ENCODE data around the gene ACVRL1. TPM values are rescaled to one million over a fixed set of nuclear protein-coding genes. Genes with fewer than 3 reads are reported as not detected.
A peak's percentile ranks its signal among the peaks of the same experiment; 100 is the strongest.

Gene ACVRL1
- total and polyA plus RNA-seq, 4 donors, result 76.1 to 186 (median 115) TPM

DNA sequence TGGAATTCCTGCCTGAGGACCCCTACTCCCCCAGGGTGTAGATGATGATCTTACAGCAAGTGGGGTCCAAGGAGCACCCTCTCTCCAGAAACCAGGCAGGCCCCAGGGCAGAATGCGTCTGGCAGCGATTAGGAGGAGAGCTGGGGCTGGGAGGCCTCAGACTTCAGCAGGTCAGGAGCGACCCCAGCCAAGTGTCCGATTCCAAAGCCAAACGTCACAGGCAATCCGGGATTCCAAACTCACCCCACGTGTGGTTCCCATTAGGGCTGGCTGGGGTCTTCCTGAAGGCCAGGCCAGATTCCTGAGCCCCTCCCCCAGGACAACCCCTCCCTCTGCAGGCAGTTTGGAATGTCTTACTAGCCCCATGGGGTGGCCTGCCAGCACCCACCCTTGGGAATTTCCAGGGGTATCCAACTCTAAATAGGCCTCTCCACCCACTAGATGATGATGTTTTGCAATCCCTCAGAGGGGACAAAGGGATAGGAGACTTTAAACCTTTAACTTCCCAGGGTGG lies 41.5 kb upstream of the ACVRL1 start:
- peaks cover 0 to 3% (median 0%) of the 10 kb centered on the region in 3 donors for H3K27me3 ChIP-seq (ENCODE audit: control insufficient read depth in 3 of 3, insufficient read depth in 3 of 3, low read length in 2 of 3)
- no peaks in the 10 kb centered on the region for H3K36me3 ChIP-seq (ENCODE audit: control insufficient read depth in 4 of 4, insufficient read depth in 4 of 4, low read length in 4 of 4)
- no peak overlapping the region for H3K27ac ChIP-seq (ENCODE audit: low read depth in 1 of 2, low read length in 1 of 2)
- TF ChIP-seq, protein P1, sequence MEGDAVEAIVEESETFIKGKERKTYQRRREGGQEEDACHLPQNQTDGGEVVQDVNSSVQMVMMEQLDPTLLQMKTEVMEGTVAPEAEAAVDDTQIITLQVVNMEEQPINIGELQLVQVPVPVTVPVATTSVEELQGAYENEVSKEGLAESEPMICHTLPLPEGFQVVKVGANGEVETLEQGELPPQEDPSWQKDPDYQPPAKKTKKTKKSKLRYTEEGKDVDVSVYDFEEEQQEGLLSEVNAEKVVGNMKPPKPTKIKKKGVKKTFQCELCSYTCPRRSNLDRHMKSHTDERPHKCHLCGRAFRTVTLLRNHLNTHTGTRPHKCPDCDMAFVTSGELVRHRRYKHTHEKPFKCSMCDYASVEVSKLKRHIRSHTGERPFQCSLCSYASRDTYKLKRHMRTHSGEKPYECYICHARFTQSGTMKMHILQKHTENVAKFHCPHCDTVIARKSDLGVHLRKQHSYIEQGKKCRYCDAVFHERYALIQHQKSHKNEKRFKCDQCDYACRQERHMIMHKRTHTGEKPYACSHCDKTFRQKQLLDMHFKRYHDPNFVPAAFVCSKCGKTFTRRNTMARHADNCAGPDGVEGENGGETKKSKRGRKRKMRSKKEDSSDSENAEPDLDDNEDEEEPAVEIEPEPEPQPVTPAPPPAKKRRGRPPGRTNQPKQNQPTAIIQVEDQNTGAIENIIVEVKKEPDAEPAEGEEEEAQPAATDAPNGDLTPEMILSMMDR (IDR thresholded peaks at IDR 0.05; ENCODE audit: control extremely low read depth, extremely low read depth), result no peak
- peaks cover 5 to 42% (median 18%) of the 10 kb centered on the region in 5 donors for H3K4me1 ChIP-seq (ENCODE audit: control insufficient read depth in 5 of 5, insufficient read depth in 5 of 5, low read length in 5 of 5)
- H3K4me3 ChIP-seq, result no peak overlapping the region
- 84 to 95% methylated on average over 7 of the region's 7 CpGs for WGBS, 2 donors
- ATAC-seq (ENCODE audit: insufficient read depth, low FRiP score) (no peak), DNase-seq (peak; percentile 38 to 49 (median 48))
- peaks cover 0 to 2% (median 0%) of the 10 kb centered on the region in 4 donors for H3K9me3 ChIP-seq (ENCODE audit: control insufficient read depth in 4 of 4, insufficient read depth in 3 of 4, low read length in 3 of 4)
- H3K9ac ChIP-seq (ENCODE audit: insufficient read depth in 1 of 2, low read length in 2 of 2), result no peak overlapping the region

- WGBS, 2 donors, result 89 to 92% methylated on average over 4 of the region's 4 CpGs
Measured at GRCh38 chr12:51866324-51866723, 41.0 kb upstream of the ACVRL1 start.

GRCh38 chr12:51866762-51867161 lies 40.5 kb upstream of the ACVRL1 start:
- no peak overlapping the region for H3K27ac ChIP-seq (ENCODE audit: low read depth in 1 of 2, low read length in 1 of 2)
- no peaks in the 10 kb centered on the region for H3K36me3 ChIP-seq (ENCODE audit: control insufficient read depth in 4 of 4, insufficient read depth in 4 of 4, low read length in 4 of 4)
- no peak overlapping the region for H3K4me3 ChIP-seq
- DNase-seq, result no peak
- peaks cover 0 to 3% (median 3%) of the 10 kb centered on the region in 3 donors for H3K27me3 ChIP-seq (ENCODE audit: control insufficient read depth in 3 of 3, insufficient read depth in 3 of 3, low read length in 2 of 3)
- TF ChIP-seq, protein P1 (IDR thresholded peaks at IDR 0.05; ENCODE audit: control extremely low read depth, extremely low read depth), result no peak
- peaks cover 0 to 2% (median 0%) of the 10 kb centered on the region in 4 donors for H3K9me3 ChIP-seq (ENCODE audit: control insufficient read depth in 4 of 4, insufficient read depth in 3 of 4, low read length in 3 of 4)
- H3K4me1 ChIP-seq (ENCODE audit: control insufficient read depth in 5 of 5, insufficient read depth in 5 of 5, low read length in 5 of 5), result peaks cover 5 to 42% (median 18%) of the 10 kb centered on the region in 5 donors
- 92 to 97% methylated on average over 8 of the region's 8 CpGs for WGBS, 2 donors
- ATAC-seq (ENCODE audit: insufficient read depth, low FRiP score), result no peak
- no peak overlapping the region for H3K9ac ChIP-seq (ENCODE audit: insufficient read depth in 1 of 2, low read length in 2 of 2)

More at GRCh38 chr12:51866324-51866723, 41.0 kb upstream of the ACVRL1 start:
- H3K27me3 ChIP-seq (ENCODE audit: control insufficient read depth in 3 of 3, insufficient read depth in 3 of 3, low read length in 2 of 3), result peaks cover 0 to 3% (median 3%) of the 10 kb centered on the region in 3 donors
- H3K36me3 ChIP-seq (ENCODE audit: control insufficient read depth in 4 of 4, insufficient read depth in 4 of 4, low read length in 4 of 4), result no peaks in the 10 kb centered on the region
- DNase-seq (no peak), ATAC-seq (ENCODE audit: insufficient read depth, low FRiP score) (no peak)
- H3K9ac ChIP-seq (ENCODE audit: insufficient read depth in 1 of 2, low read length in 2 of 2), result no peak overlapping the region
- H3K27ac ChIP-seq (ENCODE audit: low read depth in 1 of 2, low read length in 1 of 2), result no peak overlapping the region
- TF ChIP-seq, protein P1 (IDR thresholded peaks at IDR 0.05; ENCODE audit: control extremely low read depth, extremely low read depth), result no peak
- H3K4me3 ChIP-seq, result no peak overlapping the region
- peaks cover 0 to 2% (median 0%) of the 10 kb centered on the region in 4 donors for H3K9me3 ChIP-seq (ENCODE audit: control insufficient read depth in 4 of 4, insufficient read depth in 3 of 4, low read length in 3 of 4)
- peaks cover 5 to 42% (median 18%) of the 10 kb centered on the region in 5 donors for H3K4me1 ChIP-seq (ENCODE audit: control insufficient read depth in 5 of 5, insufficient read depth in 5 of 5, low read length in 5 of 5)

DNA sequence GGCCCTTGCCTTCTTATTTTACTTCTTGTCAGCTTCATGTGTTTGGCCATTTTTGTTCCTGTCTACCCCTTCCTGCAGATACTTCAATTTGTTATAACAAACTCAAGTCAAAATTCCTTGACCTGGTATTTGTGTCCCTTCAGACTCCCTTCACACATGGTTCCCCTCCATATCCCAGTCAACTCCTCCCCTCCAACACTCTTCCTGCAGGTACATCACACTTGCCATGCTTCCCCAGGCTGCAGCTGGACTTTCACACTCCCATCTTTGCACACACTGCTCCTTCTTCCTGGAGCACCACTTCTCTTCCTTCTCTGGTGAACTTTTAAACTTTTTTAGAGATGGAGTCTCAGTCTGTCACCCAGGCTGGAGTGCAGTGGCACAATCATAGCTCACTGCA lies 39.9 kb upstream of the ACVRL1 start:
- peaks cover 0 to 3% (median 3%) of the 10 kb centered on the region in 3 donors for H3K27me3 ChIP-seq (ENCODE audit: control insufficient read depth in 3 of 3, insufficient read depth in 3 of 3, low read length in 2 of 3)

More for the DNA sequence above, 39.9 kb upstream of the ACVRL1 start:
- Histone ChIP-seq H3K36me3 (ENCODE audit: control insufficient read depth in 4 of 4, insufficient read depth in 4 of 4, low read length in 4 of 4) (no peaks in the 10 kb centered on the region), H3K9ac (ENCODE audit: insufficient read depth in 1 of 2, low read length in 2 of 2) (no peak overlapping the region), H3K4me1 (ENCODE audit: control insufficient read depth in 5 of 5, insufficient read depth in 5 of 5, low read length in 5 of 5) (peaks cover 5 to 42% (median 18%) of the 10 kb centered on the region in 5 donors), H3K27ac (ENCODE audit: low read depth in 1 of 2, low read length in 1 of 2) (no peak overlapping the region), H3K9me3 (ENCODE audit: control insufficient read depth in 4 of 4, insufficient read depth in 3 of 4, low read length in 3 of 4) (peaks cover 0 to 2% (median 0%) of the 10 kb centered on the region in 4 donors), H3K4me3 (no peak overlapping the region)
- DNase-seq, result no peak
- ATAC-seq (ENCODE audit: insufficient read depth, low FRiP score), result no peak
- TF ChIP-seq, protein P1 (IDR thresholded peaks at IDR 0.05; ENCODE audit: control extremely low read depth, extremely low read depth), result no peak
